ENCODE data around the gene CD209. TPM values are rescaled to one million over a fixed set of nuclear protein-coding genes. Genes with fewer than 3 reads are reported as not detected.

CD209 gene
- total and polyA plus RNA-seq, 2 of the 8 experiments (the other 6 are each of a cell fraction or from before 2014, with no cell fraction given), result 0.05 to 0.22 TPM

GRCh38 chr19:7706955-7707456 lies 40.3 kb downstream of the CD209 start:
- ChIA-PET CTCF (ENCODE audit: partially characterized antibody) (interaction anchor here (0.5 kb wide), 1 partner anchor 1810 kb away, joined by 3 read pairs; no protein-coding TSS in a partner anchor), POLR2A (ENCODE audit: partially characterized antibody) (interaction anchor here (0.9 to 1.0 kb wide), 2 partner anchors 78 to 237 kb away, joined by 3 read pairs; partner anchors contain the start of gene TIMM44)
- Histone ChIP-seq H3K14ac (ENCODE audit: insufficient read length) (no peak overlapping the region), H3K79me2 (ENCODE audit: control insufficient read depth in 1 of 2, insufficient read depth in 2 of 2, low read length in 2 of 2) (no peaks in the 10 kb centered on the region), H3K18ac (ENCODE audit: extremely low read depth, low read length) (no peak overlapping the region), H4K91ac (replicated peaks; ENCODE audit: insufficient read length, low read length) (no peak overlapping the region), H4K20me1 (replicated peaks in 1 of 2; ENCODE audit: control insufficient read depth in 1 of 2, insufficient read depth in 2 of 2, low read length in 2 of 2) (no peaks in the 10 kb centered on the region), H2BK15ac (ENCODE audit: low read length) (no peak overlapping the region), H2BK12ac (ENCODE audit: low read depth, low read length) (0 out of 2 replicates have a peak overlapping the region, but pooled peaks have one; percentile 50), H2BK20ac (ENCODE audit: low read length) (no peak overlapping the region), H4K8ac (ENCODE audit: extremely low read depth, insufficient read depth, low read length) (peak overlapping the region; percentile 71; the same call in 1 of the 2 replicates), H3K4ac (replicated peaks; ENCODE audit: insufficient read length, low read depth, low read length) (no peak overlapping the region), H3K23ac (ENCODE audit: insufficient read length) (no peak overlapping the region), H2AK5ac (ENCODE audit: low read depth, low read length) (no peak overlapping the region), H3K4me1 (replicated peaks in 1 of 4; ENCODE audit: control insufficient read depth in 3 of 4, insufficient read depth in 4 of 4, low read length in 3 of 4) (no peaks in the 10 kb centered on the region; a peak in 1 of 7 replicates), H3K9ac (replicated peaks in 1 of 4; ENCODE audit: extremely low read depth in 1 of 4, low read depth in 3 of 4, low read length in 3 of 4) (no peak overlapping the region), H3K4me2 (ENCODE audit: insufficient read depth in 1 of 2, low read depth in 2 of 2, low read length in 2 of 2) (no peak overlapping the region), H2BK5ac (ENCODE audit: low read depth, low read length) (no peak overlapping the region), H4K5ac (ENCODE audit: insufficient read length, low read depth, low read length) (no peak overlapping the region), H2BK120ac (replicated peaks; ENCODE audit: low read depth, low read length) (no peak overlapping the region), H3K9me3 (ENCODE audit: insufficient read depth in 2 of 2, low read depth in 1 of 2, low read length in 1 of 2) (no peaks in the 10 kb centered on the region), H3K27ac (ENCODE audit: low read depth, low read length) (no peak overlapping the region), H3K79me1 (ENCODE audit: low read depth, low read length) (no peaks in the 10 kb centered on the region), H3K27me3 (replicated peaks in 1 of 4; ENCODE audit: control insufficient read depth in 3 of 4, extremely low read depth in 1 of 4, insufficient read depth in 3 of 4, low read length in 3 of 4) (no peaks in the 10 kb centered on the region; a peak in 1 of 7 replicates), H3K36me3 (ENCODE audit: control insufficient read depth in 2 of 4, insufficient read depth in 4 of 4, low read length in 3 of 4) (no peaks in the 10 kb centered on the region), H3K56ac (replicated peaks; ENCODE audit: insufficient read length, low read depth, low read length) (no peak overlapping the region), H3K23me2 (ENCODE audit: low read depth, low read length) (0 out of 2 replicates have a peak, but pooled peaks cover 1% of the 10 kb centered on the region), H3K4me3 (ENCODE audit: extremely low read depth in 1 of 4, insufficient read depth in 2 of 4, low read depth in 3 of 4, low read length in 4 of 4) (no peak overlapping the region), H2AFZ (ENCODE audit: low read length) (no peak overlapping the region)
- FAIRE-seq (no peak), DNase-seq (ENCODE audit: low read depth in 1 of 2, low spot score in 2 of 2) (no peak)
- TF ChIP-seq ZNF274 (IDR thresholded peaks at IDR 0.05; ENCODE audit: borderline replicate concordance, extremely low read depth, low read length) (no peak), POLR2AphosphoS5 (IDR thresholded peaks at IDR 0.05; ENCODE audit: low read depth, low read length) (no peak), CBX8 (IDR thresholded peaks at IDR 0.05; ENCODE audit: borderline replicate concordance, low read depth, low read length) (no peak), RXRA (IDR thresholded peaks at IDR 0.05; ENCODE audit: insufficient read depth, low read depth, low read length) (no peak), ATF2 (IDR thresholded peaks at IDR 0.05; ENCODE audit: low read length) (no peak)
- WGBS, 2 experiments (ENCODE audit: extremely low coverage in 1 of 2, insufficient coverage in 1 of 2, insufficient read length in 1 of 2, insufficient replicate concordance in 2 of 2, low coverage in 1 of 2, low lambda C conversion rate in 2 of 2, missing lambda C conversion rate in 1 of 2), result 78% methylated on average over 7 of the region's 8 CpGs; no CpG with 5 or more reads in 1 of the 2 experiments

All from H1 (cell line).